Ishikawa (cell line): Measurements from ENCODE around the gene PPP1R11.

ENCODE experiments used
- CEBPB ChIP-seq: IDR thresholded peaks from 2 replicates; pipeline ENCODE4 v1.6.1; 2012
- EGR1 ChIP-seq: IDR thresholded peaks from 2 replicates; pipeline ENCODE4 v1.6.1; 2012
- EP300 ChIP-seq: IDR thresholded peaks from 2 replicates; pipeline ENCODE4 v1.6.1; 2012; ENCODE audit warnings: borderline replicate concordance
- FOXM1 ChIP-seq: IDR thresholded peaks from 2 replicates; pipeline ENCODE4 v1.6.1; 2012; ENCODE audit warnings: low read depth, borderline replicate concordance
- NFIC ChIP-seq: IDR thresholded peaks from 2 replicates; pipeline ENCODE4 v1.6.1; 2012
- RAD21 ChIP-seq: IDR thresholded peaks from 2 replicates; pipeline ENCODE4 v1.6.1; 2012; ENCODE audit warnings: low read depth
- TAF1 ChIP-seq: IDR thresholded peaks from 2 replicates; pipeline ENCODE4 v1.6.1; 2012; ENCODE audit warnings: low read depth, mild to moderate bottlenecking
- YY1 ChIP-seq: IDR thresholded peaks from 2 replicates; pipeline ENCODE4 v1.6.1; 2012; ENCODE audit warnings: low read depth
- ZBTB7A ChIP-seq: IDR thresholded peaks from 2 replicates; pipeline ENCODE4 v1.6.1; 2012; ENCODE audit warnings: low read depth
- TF ChIP-seq, protein P1 (sequence below): IDR thresholded peaks from 2 replicates; pipeline ENCODE4 v1.6.1; 2012; ENCODE audit warnings: low read depth, mild to moderate bottlenecking

DNA sequence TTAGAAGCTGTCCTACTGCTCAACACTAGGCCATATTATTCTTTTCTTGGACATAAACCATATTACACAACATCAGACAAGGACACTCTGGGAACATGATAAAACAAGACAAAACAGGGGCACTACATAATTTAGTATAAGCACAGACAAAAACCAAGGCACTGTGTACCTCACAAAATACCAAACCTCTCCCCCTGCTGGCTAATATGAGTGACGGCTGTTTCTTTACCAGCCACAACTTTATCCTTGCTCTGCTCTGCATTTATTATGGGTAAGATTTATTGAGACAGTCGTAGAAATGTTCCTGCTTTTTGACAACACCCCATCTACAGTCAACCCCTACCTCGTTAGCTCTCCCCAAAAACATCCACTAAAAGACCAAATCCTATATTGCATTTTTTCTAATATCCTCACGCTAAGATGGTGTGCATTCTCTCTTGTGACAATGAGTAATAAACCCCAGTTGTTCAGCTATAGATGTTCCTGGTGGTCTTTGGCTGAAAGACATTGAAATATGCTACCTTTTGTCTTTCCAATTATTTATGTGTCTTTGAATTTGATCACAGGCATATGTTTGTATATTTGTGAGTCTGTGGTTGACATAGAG lies 29.7 kb upstream of the PPP1R11 start:
- no peak for TF ChIP-seq FOXM1
- no peak for TF ChIP-seq ZBTB7A
- TF ChIP-seq RAD21 = peak; percentile 23; the same call in 1 of the 2 replicates
- no peak for TF ChIP-seq TAF1
- TF ChIP-seq EGR1 = no peak
- TF ChIP-seq NFIC = no peak
- TF ChIP-seq YY1 = no peak
- TF ChIP-seq, protein P1, sequence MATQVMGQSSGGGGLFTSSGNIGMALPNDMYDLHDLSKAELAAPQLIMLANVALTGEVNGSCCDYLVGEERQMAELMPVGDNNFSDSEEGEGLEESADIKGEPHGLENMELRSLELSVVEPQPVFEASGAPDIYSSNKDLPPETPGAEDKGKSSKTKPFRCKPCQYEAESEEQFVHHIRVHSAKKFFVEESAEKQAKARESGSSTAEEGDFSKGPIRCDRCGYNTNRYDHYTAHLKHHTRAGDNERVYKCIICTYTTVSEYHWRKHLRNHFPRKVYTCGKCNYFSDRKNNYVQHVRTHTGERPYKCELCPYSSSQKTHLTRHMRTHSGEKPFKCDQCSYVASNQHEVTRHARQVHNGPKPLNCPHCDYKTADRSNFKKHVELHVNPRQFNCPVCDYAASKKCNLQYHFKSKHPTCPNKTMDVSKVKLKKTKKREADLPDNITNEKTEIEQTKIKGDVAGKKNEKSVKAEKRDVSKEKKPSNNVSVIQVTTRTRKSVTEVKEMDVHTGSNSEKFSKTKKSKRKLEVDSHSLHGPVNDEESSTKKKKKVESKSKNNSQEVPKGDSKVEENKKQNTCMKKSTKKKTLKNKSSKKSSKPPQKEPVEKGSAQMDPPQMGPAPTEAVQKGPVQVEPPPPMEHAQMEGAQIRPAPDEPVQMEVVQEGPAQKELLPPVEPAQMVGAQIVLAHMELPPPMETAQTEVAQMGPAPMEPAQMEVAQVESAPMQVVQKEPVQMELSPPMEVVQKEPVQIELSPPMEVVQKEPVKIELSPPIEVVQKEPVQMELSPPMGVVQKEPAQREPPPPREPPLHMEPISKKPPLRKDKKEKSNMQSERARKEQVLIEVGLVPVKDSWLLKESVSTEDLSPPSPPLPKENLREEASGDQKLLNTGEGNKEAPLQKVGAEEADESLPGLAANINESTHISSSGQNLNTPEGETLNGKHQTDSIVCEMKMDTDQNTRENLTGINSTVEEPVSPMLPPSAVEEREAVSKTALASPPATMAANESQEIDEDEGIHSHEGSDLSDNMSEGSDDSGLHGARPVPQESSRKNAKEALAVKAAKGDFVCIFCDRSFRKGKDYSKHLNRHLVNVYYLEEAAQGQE = no peak
- TF ChIP-seq CEBPB = no peak
- no peak for TF ChIP-seq EP300
